MM.1S (cell line): ENCODE measurements around the gene RAC3.

Experiments
- CTCF ChIP-seq: fragments of 300-600 bp; sonication (generic); IDR thresholded peaks from 2 replicates; pipeline ENCODE4 v1.5.1; 2016; ENCODE audit warnings: antibody characterized with exemption, low read length, mixed read lengths
- EZH2 ChIP-seq: fragments of 300-600 bp; sonication (generic); optimal IDR thresholded peaks from 2 replicates; pipeline ENCODE3; 2017; ENCODE audit warnings: low read depth, mild to moderate bottlenecking, antibody characterized with exemption, low read length, mixed read lengths
- EZH2phosphoT487 ChIP-seq: fragments of 300-600 bp; sonication (generic); IDR thresholded peaks from 2 replicates; pipeline ENCODE4 v1.6.1; 2018; ENCODE audit warnings: antibody characterized with exemption, low read length

- no peak for TF ChIP-seq CTCF
- TF ChIP-seq EZH2 = no peak
- TF ChIP-seq EZH2phosphoT487 = no peak
Measured at GRCh38 chr17:82005701-82006348, 25.7 kb upstream of the RAC3 start.
